Measurements from ENCODE around the gene ADGRL3. TPM values are rescaled to one million over a fixed set of nuclear protein-coding genes. Genes with fewer than 3 reads are reported as not detected.

The ADGRL3 gene
- total RNA-seq, 1 donor from 2014 or later, result 93.6 TPM

DNA sequence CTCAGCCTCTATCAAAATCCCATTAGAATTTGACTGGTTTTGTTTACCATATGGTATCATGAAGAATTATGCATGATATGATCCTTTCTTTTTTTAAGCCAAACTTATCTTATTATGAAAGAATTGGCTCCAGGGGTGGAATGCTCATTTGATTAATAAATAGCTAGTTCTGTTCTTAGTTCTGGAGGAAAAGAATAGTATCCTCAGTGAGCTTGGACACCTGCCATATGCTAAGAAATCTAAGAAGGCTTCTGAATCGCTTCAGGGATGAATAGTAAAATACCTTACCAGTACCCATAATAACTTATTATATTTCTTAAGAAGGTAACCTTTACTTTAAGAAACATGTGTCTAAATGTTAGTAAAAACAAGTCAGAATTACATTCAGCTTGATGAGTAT, 803.6 kb downstream of the ADGRL3 start:
- no peak overlapping the region for H3K4me3 Mint-ChIP-seq
- no peak for DNase-seq (ENCODE audit: low spot score)
- peaks cover 5% of the 10 kb centered on the region for H3F3A ChIP-seq (ENCODE audit: low read depth)
- no peak overlapping the region for H3K4me3 ChIP-seq
- H3K4me2 ChIP-seq, result no peak overlapping the region
- H3K36me3 ChIP-seq, result no peaks in the 10 kb centered on the region
- TF ChIP-seq EZH2 (IDR thresholded peaks at IDR 0.05), result no peak
- TF ChIP-seq EZH2phosphoT487 (IDR thresholded peaks at IDR 0.05), result no peak
- TF ChIP-seq, protein P1, sequence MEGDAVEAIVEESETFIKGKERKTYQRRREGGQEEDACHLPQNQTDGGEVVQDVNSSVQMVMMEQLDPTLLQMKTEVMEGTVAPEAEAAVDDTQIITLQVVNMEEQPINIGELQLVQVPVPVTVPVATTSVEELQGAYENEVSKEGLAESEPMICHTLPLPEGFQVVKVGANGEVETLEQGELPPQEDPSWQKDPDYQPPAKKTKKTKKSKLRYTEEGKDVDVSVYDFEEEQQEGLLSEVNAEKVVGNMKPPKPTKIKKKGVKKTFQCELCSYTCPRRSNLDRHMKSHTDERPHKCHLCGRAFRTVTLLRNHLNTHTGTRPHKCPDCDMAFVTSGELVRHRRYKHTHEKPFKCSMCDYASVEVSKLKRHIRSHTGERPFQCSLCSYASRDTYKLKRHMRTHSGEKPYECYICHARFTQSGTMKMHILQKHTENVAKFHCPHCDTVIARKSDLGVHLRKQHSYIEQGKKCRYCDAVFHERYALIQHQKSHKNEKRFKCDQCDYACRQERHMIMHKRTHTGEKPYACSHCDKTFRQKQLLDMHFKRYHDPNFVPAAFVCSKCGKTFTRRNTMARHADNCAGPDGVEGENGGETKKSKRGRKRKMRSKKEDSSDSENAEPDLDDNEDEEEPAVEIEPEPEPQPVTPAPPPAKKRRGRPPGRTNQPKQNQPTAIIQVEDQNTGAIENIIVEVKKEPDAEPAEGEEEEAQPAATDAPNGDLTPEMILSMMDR (IDR thresholded peaks at IDR 0.05), result no peak
- H3K79me2 ChIP-seq (ENCODE audit: low read depth), result no peaks in the 10 kb centered on the region
- H3K4me1 Mint-ChIP-seq, result no peaks in the 10 kb centered on the region
- H3K27me3 Mint-ChIP-seq (ENCODE audit: insufficient read depth, low read depth), result no peaks in the 10 kb centered on the region
- H3K27me3 ChIP-seq, result no peaks in the 10 kb centered on the region
- no peaks in the 10 kb centered on the region for H3K4me1 ChIP-seq
- no peaks in the 10 kb centered on the region for H3K9me3 ChIP-seq (ENCODE audit: low read depth)
- H3K36me3 Mint-ChIP-seq, result peaks cover 11% of the 10 kb centered on the region
- no peak overlapping the region for H3K27ac Mint-ChIP-seq
- H2AFZ ChIP-seq (replicated peaks), result no peak overlapping the region
- H3K9me3 Mint-ChIP-seq, result no peaks in the 10 kb centered on the region
- H4K20me1 ChIP-seq (ENCODE audit: low read depth), result no peaks in the 10 kb centered on the region
- no peak overlapping the region for H3K27ac ChIP-seq
- H3K9ac ChIP-seq, result no peak overlapping the region

DNA sequence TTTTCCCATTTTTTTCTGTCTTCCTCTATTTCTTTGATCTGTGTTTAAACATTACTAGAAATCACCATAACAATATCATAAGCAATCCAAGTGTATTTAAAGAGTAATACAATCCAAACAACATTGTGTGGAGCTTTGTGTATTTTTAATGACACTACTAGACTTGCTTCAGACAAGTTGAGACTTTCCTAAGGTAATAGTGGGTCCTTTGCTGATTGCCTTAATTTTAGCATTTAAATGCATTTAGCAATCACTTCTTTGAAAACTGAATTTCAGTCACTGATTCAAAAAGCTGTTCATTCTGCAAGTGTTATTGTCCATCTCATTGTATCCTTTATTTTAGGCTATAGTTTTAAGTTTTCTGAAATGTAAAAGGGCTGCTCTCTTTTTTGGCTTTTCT, 804.8 kb downstream of the ADGRL3 start:
- Histone ChIP-seq H3K4me1 (no peaks in the 10 kb centered on the region), H3K36me3 (no peaks in the 10 kb centered on the region), H2AFZ (replicated peaks) (no peak overlapping the region), H3K4me2 (no peak overlapping the region), H3K27me3 (no peaks in the 10 kb centered on the region), H3F3A (ENCODE audit: low read depth) (peaks cover 5% of the 10 kb centered on the region), H3K27ac (no peak overlapping the region), H3K9ac (no peak overlapping the region), H3K4me3 (no peak overlapping the region), H4K20me1 (ENCODE audit: low read depth) (no peaks in the 10 kb centered on the region), H3K9me3 (ENCODE audit: low read depth) (no peaks in the 10 kb centered on the region), H3K79me2 (ENCODE audit: low read depth) (no peaks in the 10 kb centered on the region)
- H3K9me3 Mint-ChIP-seq, result no peaks in the 10 kb centered on the region
- TF ChIP-seq EZH2phosphoT487 (IDR thresholded peaks at IDR 0.05) (no peak), EZH2 (IDR thresholded peaks at IDR 0.05) (no peak)
- TF ChIP-seq, protein P1 (IDR thresholded peaks at IDR 0.05), result no peak
- no peaks in the 10 kb centered on the region for H3K4me1 Mint-ChIP-seq
- H3K27me3 Mint-ChIP-seq (ENCODE audit: insufficient read depth, low read depth), result no peaks in the 10 kb centered on the region
- peaks cover 11% of the 10 kb centered on the region for H3K36me3 Mint-ChIP-seq
- no peak for DNase-seq (ENCODE audit: low spot score)
- no peak overlapping the region for H3K4me3 Mint-ChIP-seq
- H3K27ac Mint-ChIP-seq, result no peak overlapping the region

DNA sequence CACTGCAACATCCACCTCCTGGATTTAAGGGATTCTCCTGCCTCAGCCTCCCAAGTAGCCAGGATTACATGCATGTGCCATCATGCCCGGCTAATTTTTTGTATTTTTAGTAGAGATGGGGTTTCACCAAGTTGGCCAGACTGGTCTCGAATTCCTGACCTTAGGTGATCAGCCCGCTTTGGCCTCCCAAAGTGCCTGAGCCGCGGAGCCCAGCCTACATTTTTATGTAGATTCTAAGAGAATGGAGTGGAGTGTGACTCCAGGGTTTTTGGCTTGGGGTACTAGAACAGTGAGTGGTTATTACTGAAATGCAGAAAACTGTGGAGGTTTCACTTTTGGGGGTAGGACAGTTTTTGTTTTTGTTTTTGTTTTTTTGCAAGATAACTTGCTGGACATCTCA, 806.0 kb downstream of the ADGRL3 start:
- Histone ChIP-seq H3K27ac (no peak overlapping the region), H3K4me2 (no peak overlapping the region), H3K27me3 (no peaks in the 10 kb centered on the region), H3F3A (ENCODE audit: low read depth) (peaks cover 5% of the 10 kb centered on the region), H3K9me3 (ENCODE audit: low read depth) (no peaks in the 10 kb centered on the region), H3K36me3 (no peaks in the 10 kb centered on the region), H2AFZ (replicated peaks) (no peak overlapping the region), H4K20me1 (ENCODE audit: low read depth) (no peaks in the 10 kb centered on the region), H3K79me2 (ENCODE audit: low read depth) (no peaks in the 10 kb centered on the region), H3K4me1 (no peaks in the 10 kb centered on the region), H3K9ac (no peak overlapping the region), H3K4me3 (no peak overlapping the region)
- no peak for DNase-seq (ENCODE audit: low spot score)
- H3K36me3 Mint-ChIP-seq, result peaks cover 10% of the 10 kb centered on the region
- no peaks in the 10 kb centered on the region for H3K9me3 Mint-ChIP-seq
- H3K27ac Mint-ChIP-seq, result no peak overlapping the region
- no peak overlapping the region for H3K4me3 Mint-ChIP-seq
- no peaks in the 10 kb centered on the region for H3K4me1 Mint-ChIP-seq
- TF ChIP-seq EZH2 (IDR thresholded peaks at IDR 0.05) (no peak), EZH2phosphoT487 (IDR thresholded peaks at IDR 0.05) (no peak)
- TF ChIP-seq, protein P1 (IDR thresholded peaks at IDR 0.05), result no peak
- H3K27me3 Mint-ChIP-seq (ENCODE audit: insufficient read depth, low read depth), result no peaks in the 10 kb centered on the region

Measured in neural progenitor cell (in vitro differentiated cells).